GM12874 (cell line): ENCODE data around the gene EPHB2.

Experiments
- CTCF ChIP-seq: IDR thresholded peaks from 2 replicates; pipeline ENCODE4 v1.5.1; 2011; ENCODE audit warnings: low read depth, mild to moderate bottlenecking, control low read depth, low read length, moderate library complexity; ENCODE audit not compliant: insufficient read depth

Gene EPHB2

DNA sequence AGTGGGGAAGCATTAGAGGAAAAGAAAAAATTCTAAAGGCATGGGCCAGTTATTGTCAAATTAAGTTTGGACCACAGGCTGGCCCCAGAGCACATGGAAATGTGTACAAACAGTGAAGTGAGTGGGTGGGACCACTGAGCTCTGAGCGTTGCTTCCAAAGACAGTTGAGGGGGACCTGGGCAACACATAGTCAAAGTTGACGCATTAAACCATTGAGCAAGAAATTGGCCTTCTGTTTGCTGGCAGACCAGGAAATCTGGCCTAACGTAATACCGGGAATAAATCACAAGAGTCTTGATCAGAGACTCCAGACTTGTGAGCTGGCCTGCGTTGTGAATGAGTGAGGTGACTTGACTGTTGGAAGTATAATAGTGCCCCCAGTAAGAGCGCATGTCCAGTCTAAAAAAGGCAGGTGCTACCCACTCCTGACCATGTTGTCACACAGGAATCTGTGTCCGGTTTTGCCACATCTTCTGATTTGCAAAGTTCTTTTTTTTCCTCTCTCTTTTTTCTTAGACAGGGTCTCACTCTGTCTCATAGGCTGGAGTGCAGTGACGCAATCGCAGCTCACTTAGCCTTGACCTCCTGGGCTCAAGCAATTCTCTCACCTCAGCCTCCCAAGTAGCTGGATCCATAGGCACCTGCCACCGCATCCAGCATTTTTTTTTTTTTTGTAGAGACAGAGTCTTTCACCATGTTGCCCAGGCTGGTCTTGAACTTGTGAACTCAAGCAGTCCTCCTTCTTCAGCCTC lies 10.7 kb downstream of the EPHB2 start:
- TF ChIP-seq CTCF, result no peak

- TF ChIP-seq CTCF, result no peak
These were observed 12.4 kb downstream of the EPHB2 start for GRCh38 chr1:22722901-22723550.

GRCh38 chr1:22727873-22728272 lies 17.2 kb downstream of the EPHB2 start:
- TF ChIP-seq CTCF, result no peak

GRCh38 chr1:22728751-22729399 lies 18.2 kb downstream of the EPHB2 start:
- no peak for TF ChIP-seq CTCF

GRCh38 chr1:22729400-22729773 lies 18.7 kb downstream of the EPHB2 start:
- no peak for TF ChIP-seq CTCF

GRCh38 chr1:22729912-22730311 lies 19.3 kb downstream of the EPHB2 start:
- no peak for TF ChIP-seq CTCF

DNA sequence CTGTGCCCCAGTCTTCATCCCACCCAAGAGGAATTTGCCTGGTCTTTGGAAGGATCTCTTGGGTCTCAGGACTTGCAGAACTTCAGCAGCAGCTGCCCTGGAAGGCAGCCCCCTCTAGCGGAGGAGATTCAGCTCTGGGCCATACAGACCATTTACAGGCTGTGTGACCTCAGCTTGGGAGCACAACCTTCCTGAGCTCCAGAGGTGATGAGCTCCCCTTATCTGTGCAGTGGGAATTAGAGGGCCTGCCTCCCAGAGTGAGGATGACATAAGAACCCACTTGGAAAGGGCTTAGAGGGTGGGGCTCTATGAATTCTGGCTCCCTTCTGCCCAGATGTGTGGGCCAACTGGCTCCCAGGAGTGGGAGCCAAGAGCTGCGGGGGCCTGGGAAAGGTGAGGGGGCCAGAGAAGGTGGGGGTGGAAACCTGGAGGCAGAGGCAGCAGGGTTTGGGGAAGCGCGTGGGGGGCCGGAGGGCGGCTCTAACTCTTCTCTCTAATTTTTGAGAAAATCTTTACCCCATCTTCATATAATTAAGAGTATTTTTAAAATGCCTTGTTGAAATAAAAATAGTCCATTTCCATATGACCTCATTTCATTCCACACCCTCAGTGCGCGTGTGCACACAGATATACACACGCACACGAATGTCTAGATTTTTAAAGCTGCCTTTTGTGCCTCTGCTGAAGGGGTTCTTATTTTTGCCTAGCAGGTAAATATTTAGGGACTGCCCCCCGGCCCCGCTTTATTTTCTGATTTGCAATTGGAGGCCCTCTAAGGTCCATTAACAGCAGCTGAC lies 21.5 kb downstream of the EPHB2 start:
- peak; percentile 40 for TF ChIP-seq CTCF
